Parathyroid adenoma (tissue), 2 donors: ENCODE results near the gene MAP3K5.

ENCODE experiments used
- H2AFZ ChIP-seq: fragments of 300-600 bp; sonication (generic); one replicate; pipeline ENCODE4 v1.7.0; 2017; ENCODE audit warnings: antibody characterized with exemption, mild to moderate bottlenecking
- H3K27ac ChIP-seq: fragments of 300-600 bp; sonication (generic); one replicate; pipeline ENCODE4 v1.7.0; 2017
- H3K27me3 ChIP-seq: fragments of 300-600 bp; sonication (generic); one replicate; pipeline ENCODE4 v1.7.0; 2017; ENCODE audit warnings: low read length; ENCODE audit not compliant: control insufficient read depth, insufficient read depth
- H3K36me3 ChIP-seq: fragments of 300-600 bp; sonication (generic); one replicate; pipeline ENCODE4 v1.7.0; 2017; ENCODE audit warnings: low read length; ENCODE audit not compliant: control insufficient read depth, insufficient read depth
- H3K4me1 ChIP-seq: fragments of 300-600 bp; sonication (generic); one replicate; pipeline ENCODE4 v1.7.0; 2017; ENCODE audit warnings: control low read depth
- H3K4me2 ChIP-seq: fragments of 300-600 bp; sonication (generic); one replicate; pipeline ENCODE4 v1.7.0; 2017; ENCODE audit warnings: low read length
- H3K4me3 ChIP-seq: fragments of 300-600 bp; sonication (generic); one replicate; pipeline ENCODE4 v1.7.0; 2017; ENCODE audit warnings: low read depth, low read length
- H3K79me2 ChIP-seq: fragments of 300-600 bp; sonication (generic); one replicate; pipeline ENCODE4 v1.7.0; 2017; ENCODE audit warnings: control low read depth
- H3K9ac ChIP-seq: fragments of 300-600 bp; sonication (generic); one replicate; pipeline ENCODE4 v1.7.0; 2017; ENCODE audit warnings: mild to moderate bottlenecking
- H3K9me3 ChIP-seq: fragments of 300-600 bp; sonication (generic); one replicate; pipeline ENCODE4 v1.7.0; 2017; ENCODE audit warnings: low read length; ENCODE audit not compliant: control insufficient read depth
- CTCF ChIP-seq: fragments of 300-600 bp; sonication (generic); IDR thresholded peaks from one replicate; pipeline ENCODE4 v1.7.0; 2017; ENCODE audit warnings: antibody characterized with exemption, mild to moderate bottlenecking
- donor health status: primary hyperparathyroidism.

The MAP3K5 gene

GRCh38 chr6:136784910-136785746 lies 7.1 kb downstream of the MAP3K5 start:
- Histone ChIP-seq H3K36me3 (no peaks in the 10 kb centered on the region), H3K4me2 (no peak overlapping the region), H3K27me3 (no peaks in the 10 kb centered on the region), H3K9me3 (no peaks in the 10 kb centered on the region), H3K9ac (no peak overlapping the region), H3K27ac (no peak overlapping the region), H2AFZ (no peak overlapping the region), H3K4me3 (no peak overlapping the region), H3K79me2 (no peaks in the 10 kb centered on the region), H3K4me1 (no peaks in the 10 kb centered on the region)
- TF ChIP-seq CTCF: no peak

- H3K4me3 ChIP-seq: no peak overlapping the region
Observed at GRCh38 chr6:136784271-136784664, 8.0 kb downstream of the MAP3K5 start.

GRCh38 chr6:136783495-136784270 lies 8.6 kb downstream of the MAP3K5 start:
- no peak overlapping the region for H3K4me3 ChIP-seq
- H3K27ac ChIP-seq: no peak overlapping the region

More at GRCh38 chr6:136784271-136784664, 8.0 kb downstream of the MAP3K5 start:
- Histone ChIP-seq H3K9me3 (no peaks in the 10 kb centered on the region), H3K79me2 (no peaks in the 10 kb centered on the region), H3K4me2 (no peak overlapping the region), H3K4me1 (no peaks in the 10 kb centered on the region), H3K27ac (no peak overlapping the region), H3K9ac (no peak overlapping the region), H3K27me3 (no peaks in the 10 kb centered on the region), H2AFZ (no peak overlapping the region), H3K36me3 (no peaks in the 10 kb centered on the region)
- no peak for TF ChIP-seq CTCF

GRCh38 chr6:136783021-136783420 lies 9.3 kb downstream of the MAP3K5 start:
- H3K36me3 ChIP-seq: no peaks in the 10 kb centered on the region
- no peak overlapping the region for H2AFZ ChIP-seq
- H3K27ac ChIP-seq: no peak overlapping the region
- TF ChIP-seq CTCF: no peak
- no peak overlapping the region for H3K4me3 ChIP-seq
- no peak overlapping the region for H3K4me2 ChIP-seq
- H3K9ac ChIP-seq: no peak overlapping the region
- no peaks in the 10 kb centered on the region for H3K79me2 ChIP-seq
- H3K27me3 ChIP-seq: no peaks in the 10 kb centered on the region
- no peaks in the 10 kb centered on the region for H3K9me3 ChIP-seq
- no peaks in the 10 kb centered on the region for H3K4me1 ChIP-seq

More at GRCh38 chr6:136783495-136784270, 8.6 kb downstream of the MAP3K5 start:
- Histone ChIP-seq H3K9me3 (no peaks in the 10 kb centered on the region), H3K79me2 (no peaks in the 10 kb centered on the region), H3K27me3 (no peaks in the 10 kb centered on the region), H3K4me1 (no peaks in the 10 kb centered on the region), H3K36me3 (no peaks in the 10 kb centered on the region), H3K9ac (no peak overlapping the region), H2AFZ (no peak overlapping the region), H3K4me2 (no peak overlapping the region)
- no peak for TF ChIP-seq CTCF
